ENCODE measurements around the gene GABRA5. TPM values are rescaled to one million over a fixed set of nuclear protein-coding genes. Genes with fewer than 3 reads are reported as not detected.

GABRA5 gene
- total and polyA plus RNA-seq, 2 experiments from 2014 or later = 0.22 to 0.29 TPM

GRCh38 chr15:26937134-26937533, 70.3 kb downstream of the GABRA5 start:
- Histone ChIP-seq H3K9me3 (ENCODE audit: low read depth) (no peaks in the 10 kb centered on the region), H3K4me2 (ENCODE audit: unreplicated experiment) (no peak overlapping the region), H3K79me2 (ENCODE audit: insufficient read depth) (no peaks in the 10 kb centered on the region), H3K4me1 (ENCODE audit: insufficient read depth) (no peaks in the 10 kb centered on the region), H3K27me3 (replicated peaks; ENCODE audit: insufficient read depth) (no peaks in the 10 kb centered on the region), H3F3A (ENCODE audit: insufficient read depth) (no peaks in the 10 kb centered on the region), H2AFZ (no peak overlapping the region), H3K4me3 (no peak overlapping the region), H3K9me2 (ENCODE audit: insufficient read depth) (no peaks in the 10 kb centered on the region), H3K27ac (no peak overlapping the region), H3K9ac (no peak overlapping the region), H3K36me3 (ENCODE audit: low read depth) (no peaks in the 10 kb centered on the region), H4K20me1 (ENCODE audit: insufficient read depth) (no peaks in the 10 kb centered on the region)
- in situ Hi-C loops (cut with MboI) = no loop called here
- DNase-seq = no peak
- 44% methylated on average over 13 of the region's 13 CpGs for WGBS, 2 experiments (ENCODE audit: low coverage in 1 of 2, low lambda C conversion rate in 2 of 2, missing lambda C conversion rate in 2 of 2)
- no peak for TF ChIP-seq EZH2 (IDR thresholded peaks at IDR 0.05; ENCODE audit: insufficient read depth, poor library complexity, severe bottlenecking)
- TF ChIP-seq EZH2phosphoT487 (IDR thresholded peaks at IDR 0.05; ENCODE audit: insufficient read depth, low read depth) = no peak

GRCh38 chr15:26939398-26939797, 72.5 kb downstream of the GABRA5 start:
- WGBS, 2 experiments (ENCODE audit: low coverage in 1 of 2, low lambda C conversion rate in 2 of 2, missing lambda C conversion rate in 2 of 2) = 8 to 15% methylated on average over 5 of the region's 5 CpGs
- no peak overlapping the region for H3K9ac ChIP-seq
- H2AFZ ChIP-seq = no peak overlapping the region
- no peaks in the 10 kb centered on the region for H3K9me3 ChIP-seq (ENCODE audit: low read depth)
- no peaks in the 10 kb centered on the region for H3F3A ChIP-seq (ENCODE audit: insufficient read depth)
- H3K27me3 ChIP-seq (replicated peaks; ENCODE audit: insufficient read depth) = no peaks in the 10 kb centered on the region
- no peak overlapping the region for H3K4me3 ChIP-seq
- no peaks in the 10 kb centered on the region for H4K20me1 ChIP-seq (ENCODE audit: insufficient read depth)
- H3K36me3 ChIP-seq (ENCODE audit: low read depth) = no peaks in the 10 kb centered on the region
- no peaks in the 10 kb centered on the region for H3K4me1 ChIP-seq (ENCODE audit: insufficient read depth)
- no peaks in the 10 kb centered on the region for H3K79me2 ChIP-seq (ENCODE audit: insufficient read depth)
- H3K4me2 ChIP-seq (ENCODE audit: unreplicated experiment) = no peak overlapping the region
- TF ChIP-seq EZH2phosphoT487 (IDR thresholded peaks at IDR 0.05; ENCODE audit: insufficient read depth, low read depth) = no peak
- no peak for TF ChIP-seq EZH2 (IDR thresholded peaks at IDR 0.05; ENCODE audit: insufficient read depth, poor library complexity, severe bottlenecking)
- H3K9me2 ChIP-seq (ENCODE audit: insufficient read depth) = no peaks in the 10 kb centered on the region
- in situ Hi-C loops (cut with MboI) = no loop called here
- no peak for DNase-seq
- H3K27ac ChIP-seq = no peak overlapping the region

GRCh38 chr15:26941489-26941888, 74.6 kb downstream of the GABRA5 start:
- TF ChIP-seq EZH2 (IDR thresholded peaks at IDR 0.05; ENCODE audit: insufficient read depth, poor library complexity, severe bottlenecking) (no peak), EZH2phosphoT487 (IDR thresholded peaks at IDR 0.05; ENCODE audit: insufficient read depth, low read depth) (no peak)
- no peaks in the 10 kb centered on the region for H3K4me1 ChIP-seq (ENCODE audit: insufficient read depth)
- no peaks in the 10 kb centered on the region for H4K20me1 ChIP-seq (ENCODE audit: insufficient read depth)
- H3K4me3 ChIP-seq = no peak overlapping the region
- H3K4me2 ChIP-seq (ENCODE audit: unreplicated experiment) = no peak overlapping the region
- H3K36me3 ChIP-seq (ENCODE audit: low read depth) = no peaks in the 10 kb centered on the region
- H3K27ac ChIP-seq = no peak overlapping the region
- no peak overlapping the region for H3K9ac ChIP-seq
- H3K27me3 ChIP-seq (replicated peaks; ENCODE audit: insufficient read depth) = no peaks in the 10 kb centered on the region
- no peaks in the 10 kb centered on the region for H3F3A ChIP-seq (ENCODE audit: insufficient read depth)
- in situ Hi-C loops (cut with MboI) = no loop called here
- no peak for DNase-seq
- H3K9me2 ChIP-seq (ENCODE audit: insufficient read depth) = no peaks in the 10 kb centered on the region
- 13 to 23% methylated on average over 5 of the region's 5 CpGs for WGBS, 2 experiments (ENCODE audit: low coverage in 1 of 2, low lambda C conversion rate in 2 of 2, missing lambda C conversion rate in 2 of 2)
- no peaks in the 10 kb centered on the region for H3K79me2 ChIP-seq (ENCODE audit: insufficient read depth)
- no peak overlapping the region for H2AFZ ChIP-seq
- H3K9me3 ChIP-seq (ENCODE audit: low read depth) = no peaks in the 10 kb centered on the region

- no peak for TF ChIP-seq EZH2 (IDR thresholded peaks at IDR 0.05; ENCODE audit: insufficient read depth, poor library complexity, severe bottlenecking)
- TF ChIP-seq EZH2phosphoT487 (IDR thresholded peaks at IDR 0.05; ENCODE audit: insufficient read depth, low read depth) = no peak
Observed at GRCh38 chr15:26943866-26944265, 77.0 kb downstream of the GABRA5 start.

GRCh38 chr15:26945046-26945445, 78.2 kb downstream of the GABRA5 start:
- no peaks in the 10 kb centered on the region for H3F3A ChIP-seq (ENCODE audit: insufficient read depth)
- H4K20me1 ChIP-seq (ENCODE audit: insufficient read depth) = no peaks in the 10 kb centered on the region
- H2AFZ ChIP-seq = no peak overlapping the region
- H3K79me2 ChIP-seq (ENCODE audit: insufficient read depth) = no peaks in the 10 kb centered on the region
- no peaks in the 10 kb centered on the region for H3K27me3 ChIP-seq (replicated peaks; ENCODE audit: insufficient read depth)
- H3K27ac ChIP-seq = no peak overlapping the region
- H3K9me2 ChIP-seq (ENCODE audit: insufficient read depth) = no peaks in the 10 kb centered on the region
- no peak for DNase-seq
- no peaks in the 10 kb centered on the region for H3K36me3 ChIP-seq (ENCODE audit: low read depth)
- no peak overlapping the region for H3K4me2 ChIP-seq (ENCODE audit: unreplicated experiment)
- H3K9ac ChIP-seq = no peak overlapping the region
- no peak for TF ChIP-seq EZH2 (IDR thresholded peaks at IDR 0.05; ENCODE audit: insufficient read depth, poor library complexity, severe bottlenecking)
- no peak for TF ChIP-seq EZH2phosphoT487 (IDR thresholded peaks at IDR 0.05; ENCODE audit: insufficient read depth, low read depth)
- no peaks in the 10 kb centered on the region for H3K4me1 ChIP-seq (ENCODE audit: insufficient read depth)
- in situ Hi-C loops (cut with MboI) = no loop called here
- no peak overlapping the region for H3K4me3 ChIP-seq
- 51 to 66% methylated on average over 13 of the region's 13 CpGs for WGBS, 2 experiments (ENCODE audit: low coverage in 1 of 2, low lambda C conversion rate in 2 of 2, missing lambda C conversion rate in 2 of 2)
- H3K9me3 ChIP-seq (ENCODE audit: low read depth) = no peaks in the 10 kb centered on the region

More at GRCh38 chr15:26943866-26944265, 77.0 kb downstream of the GABRA5 start:
- H3K79me2 ChIP-seq (ENCODE audit: insufficient read depth) = no peaks in the 10 kb centered on the region
- no peaks in the 10 kb centered on the region for H3K4me1 ChIP-seq (ENCODE audit: insufficient read depth)
- no peaks in the 10 kb centered on the region for H3K27me3 ChIP-seq (replicated peaks; ENCODE audit: insufficient read depth)
- no peaks in the 10 kb centered on the region for H3K36me3 ChIP-seq (ENCODE audit: low read depth)
- DNase-seq = no peak
- no peak overlapping the region for H3K4me2 ChIP-seq (ENCODE audit: unreplicated experiment)
- no peak overlapping the region for H3K27ac ChIP-seq
- no peaks in the 10 kb centered on the region for H3K9me2 ChIP-seq (ENCODE audit: insufficient read depth)
- no peak overlapping the region for H2AFZ ChIP-seq
- H3K9me3 ChIP-seq (ENCODE audit: low read depth) = no peaks in the 10 kb centered on the region
- no peak overlapping the region for H3K9ac ChIP-seq
- no peak overlapping the region for H3K4me3 ChIP-seq
- 36 to 37% methylated on average over 8 of the region's 8 CpGs for WGBS, 2 experiments (ENCODE audit: low coverage in 1 of 2, low lambda C conversion rate in 2 of 2, missing lambda C conversion rate in 2 of 2)
- in situ Hi-C loops (cut with MboI) = no loop called here
- no peaks in the 10 kb centered on the region for H4K20me1 ChIP-seq (ENCODE audit: insufficient read depth)
- H3F3A ChIP-seq (ENCODE audit: insufficient read depth) = no peaks in the 10 kb centered on the region

Data from GM23248 (cell line).